ENCODE results near the gene MTM1.

MTM1 gene

GRCh38 chrX:150602296-150602695 is 33.9 kb downstream of the MTM1 start:
- Histone ChIP-seq H3K18ac (ENCODE audit: low read length) (no peak overlapping the region), H3K27me3 (ENCODE audit: insufficient read depth, low read length, poor library complexity) (no peaks in the 10 kb centered on the region), H3K36me3 (ENCODE audit: control insufficient read depth, insufficient read depth, low read length) (no peaks in the 10 kb centered on the region), H4K8ac (ENCODE audit: low read depth, low read length) (no peak overlapping the region), H3K4me2 (ENCODE audit: low read length) (no peak overlapping the region), H2AK5ac (ENCODE audit: low read length) (no peak overlapping the region), H3K4me3 (ENCODE audit: low read length) (no peak overlapping the region), H2BK120ac (ENCODE audit: low read depth, low read length) (no peak overlapping the region), H3K4ac (ENCODE audit: low read depth, low read length) (no peak overlapping the region), H3K79me2 (ENCODE audit: control insufficient read depth, insufficient read depth, low read length) (no peaks in the 10 kb centered on the region), H3K23ac (ENCODE audit: low read length) (no peak overlapping the region), H3K56ac (ENCODE audit: low read length) (no peak overlapping the region), H3K79me1 (ENCODE audit: low read length) (no peaks in the 10 kb centered on the region), H3K27ac (ENCODE audit: low read depth, low read length) (no peak overlapping the region), H3K4me1 (ENCODE audit: control insufficient read depth, low read depth, low read length) (no peaks in the 10 kb centered on the region), H4K5ac (ENCODE audit: low read length) (no peak overlapping the region), H2BK5ac (ENCODE audit: low read length) (no peak overlapping the region), H3K9ac (ENCODE audit: low read length) (no peak overlapping the region), H2BK15ac (replicated peaks; ENCODE audit: low read depth) (no peak overlapping the region)
- no peak for DNase-seq

GRCh38 chrX:150602743-150603142 is 34.3 kb downstream of the MTM1 start:
- Histone ChIP-seq H3K27ac (ENCODE audit: low read depth, low read length) (no peak overlapping the region), H2AK5ac (ENCODE audit: low read length) (no peak overlapping the region), H3K79me2 (ENCODE audit: control insufficient read depth, insufficient read depth, low read length) (no peaks in the 10 kb centered on the region), H2BK15ac (replicated peaks; ENCODE audit: low read depth) (no peak overlapping the region), H4K8ac (ENCODE audit: low read depth, low read length) (no peak overlapping the region), H3K56ac (ENCODE audit: low read length) (no peak overlapping the region), H4K5ac (ENCODE audit: low read length) (no peak overlapping the region), H3K4me3 (ENCODE audit: low read length) (no peak overlapping the region), H3K9ac (ENCODE audit: low read length) (no peak overlapping the region), H3K36me3 (ENCODE audit: control insufficient read depth, insufficient read depth, low read length) (no peaks in the 10 kb centered on the region), H3K4ac (ENCODE audit: low read depth, low read length) (no peak overlapping the region), H3K4me1 (ENCODE audit: control insufficient read depth, low read depth, low read length) (no peaks in the 10 kb centered on the region), H3K18ac (ENCODE audit: low read length) (no peak overlapping the region), H3K4me2 (ENCODE audit: low read length) (no peak overlapping the region), H3K27me3 (ENCODE audit: insufficient read depth, low read length, poor library complexity) (no peaks in the 10 kb centered on the region), H2BK120ac (ENCODE audit: low read depth, low read length) (no peak overlapping the region), H3K79me1 (ENCODE audit: low read length) (no peaks in the 10 kb centered on the region), H3K23ac (ENCODE audit: low read length) (no peak overlapping the region), H2BK5ac (ENCODE audit: low read length) (no peak overlapping the region)
- no CpG with 5 or more reads among the region's 3 CpGs for WGBS (ENCODE audit: extremely low coverage, insufficient coverage, low lambda C conversion rate)
- no peak for DNase-seq

GRCh38 chrX:150605603-150606002 is 37.2 kb downstream of the MTM1 start:
- no peaks in the 10 kb centered on the region for H3K79me2 ChIP-seq (ENCODE audit: control insufficient read depth, insufficient read depth, low read length)
- H3K23ac ChIP-seq (ENCODE audit: low read length), result no peak overlapping the region
- H2BK15ac ChIP-seq (replicated peaks; ENCODE audit: low read depth), result no peak overlapping the region
- H3K4ac ChIP-seq (ENCODE audit: low read depth, low read length), result no peak overlapping the region
- H3K27ac ChIP-seq (ENCODE audit: low read depth, low read length), result no peak overlapping the region
- no peak overlapping the region for H2AK5ac ChIP-seq (ENCODE audit: low read length)
- no peak overlapping the region for H3K56ac ChIP-seq (ENCODE audit: low read length)
- H4K5ac ChIP-seq (ENCODE audit: low read length), result no peak overlapping the region
- H3K18ac ChIP-seq (ENCODE audit: low read length), result no peak overlapping the region
- H3K4me3 ChIP-seq (ENCODE audit: low read length), result no peak overlapping the region
- no peaks in the 10 kb centered on the region for H3K4me1 ChIP-seq (ENCODE audit: control insufficient read depth, low read depth, low read length)
- H2BK5ac ChIP-seq (ENCODE audit: low read length), result no peak overlapping the region
- WGBS (ENCODE audit: extremely low coverage, insufficient coverage, low lambda C conversion rate), result no CpG with 5 or more reads among the region's 2 CpGs
- H3K36me3 ChIP-seq (ENCODE audit: control insufficient read depth, insufficient read depth, low read length), result no peaks in the 10 kb centered on the region
- no peak overlapping the region for H3K4me2 ChIP-seq (ENCODE audit: low read length)
- no peak overlapping the region for H3K9ac ChIP-seq (ENCODE audit: low read length)
- H2BK120ac ChIP-seq (ENCODE audit: low read depth, low read length), result no peak overlapping the region
- no peaks in the 10 kb centered on the region for H3K79me1 ChIP-seq (ENCODE audit: low read length)
- no peak overlapping the region for H4K8ac ChIP-seq (ENCODE audit: low read depth, low read length)
- no peak for DNase-seq
- H3K27me3 ChIP-seq (ENCODE audit: insufficient read depth, low read length, poor library complexity), result no peaks in the 10 kb centered on the region

GRCh38 chrX:150607201-150607600 is 38.8 kb downstream of the MTM1 start:
- Histone ChIP-seq H3K36me3 (ENCODE audit: control insufficient read depth, insufficient read depth, low read length) (no peaks in the 10 kb centered on the region), H3K79me2 (ENCODE audit: control insufficient read depth, insufficient read depth, low read length) (no peaks in the 10 kb centered on the region), H3K79me1 (ENCODE audit: low read length) (no peaks in the 10 kb centered on the region), H3K23ac (ENCODE audit: low read length) (no peak overlapping the region), H3K18ac (ENCODE audit: low read length) (no peak overlapping the region), H3K27ac (ENCODE audit: low read depth, low read length) (no peak overlapping the region), H3K56ac (ENCODE audit: low read length) (no peak overlapping the region), H3K4me2 (ENCODE audit: low read length) (no peak overlapping the region), H4K5ac (ENCODE audit: low read length) (no peak overlapping the region), H4K8ac (ENCODE audit: low read depth, low read length) (no peak overlapping the region), H2BK120ac (ENCODE audit: low read depth, low read length) (no peak overlapping the region), H3K4me1 (ENCODE audit: control insufficient read depth, low read depth, low read length) (no peaks in the 10 kb centered on the region), H3K4ac (ENCODE audit: low read depth, low read length) (no peak overlapping the region), H3K27me3 (ENCODE audit: insufficient read depth, low read length, poor library complexity) (no peaks in the 10 kb centered on the region), H3K9ac (ENCODE audit: low read length) (no peak overlapping the region), H2BK5ac (ENCODE audit: low read length) (no peak overlapping the region), H2BK15ac (replicated peaks; ENCODE audit: low read depth) (no peak overlapping the region), H2AK5ac (ENCODE audit: low read length) (no peak overlapping the region), H3K4me3 (ENCODE audit: low read length) (no peak overlapping the region)
- no CpG with 5 or more reads among the region's 5 CpGs for WGBS (ENCODE audit: extremely low coverage, insufficient coverage, low lambda C conversion rate)
- DNase-seq, result no peak

GRCh38 chrX:150610043-150610442 is 41.6 kb downstream of the MTM1 start:
- H3K56ac ChIP-seq (ENCODE audit: low read length), result no peak overlapping the region
- H3K18ac ChIP-seq (ENCODE audit: low read length), result no peak overlapping the region
- no peak overlapping the region for H2BK5ac ChIP-seq (ENCODE audit: low read length)
- no peaks in the 10 kb centered on the region for H3K79me2 ChIP-seq (ENCODE audit: control insufficient read depth, insufficient read depth, low read length)
- no peak overlapping the region for H3K4me2 ChIP-seq (ENCODE audit: low read length)
- DNase-seq, result no peak
- H3K27me3 ChIP-seq (ENCODE audit: insufficient read depth, low read length, poor library complexity), result no peaks in the 10 kb centered on the region
- no peaks in the 10 kb centered on the region for H3K36me3 ChIP-seq (ENCODE audit: control insufficient read depth, insufficient read depth, low read length)
- H4K8ac ChIP-seq (ENCODE audit: low read depth, low read length), result no peak overlapping the region
- no peak overlapping the region for H4K5ac ChIP-seq (ENCODE audit: low read length)
- H2BK120ac ChIP-seq (ENCODE audit: low read depth, low read length), result no peak overlapping the region
- no peak overlapping the region for H2BK15ac ChIP-seq (replicated peaks; ENCODE audit: low read depth)
- H3K4me3 ChIP-seq (ENCODE audit: low read length), result no peak overlapping the region
- no peak overlapping the region for H3K23ac ChIP-seq (ENCODE audit: low read length)
- no peak overlapping the region for H3K9ac ChIP-seq (ENCODE audit: low read length)
- H3K4me1 ChIP-seq (ENCODE audit: control insufficient read depth, low read depth, low read length), result no peaks in the 10 kb centered on the region
- H3K27ac ChIP-seq (ENCODE audit: low read depth, low read length), result no peak overlapping the region
- H2AK5ac ChIP-seq (ENCODE audit: low read length), result no peak overlapping the region
- H3K4ac ChIP-seq (ENCODE audit: low read depth, low read length), result no peak overlapping the region
- H3K79me1 ChIP-seq (ENCODE audit: low read length), result no peaks in the 10 kb centered on the region

- no peaks in the 10 kb centered on the region for H3K79me1 ChIP-seq (ENCODE audit: low read length)
- no peak overlapping the region for H4K5ac ChIP-seq (ENCODE audit: low read length)
- DNase-seq, result no peak
- no peak overlapping the region for H4K8ac ChIP-seq (ENCODE audit: low read depth, low read length)
- H3K4ac ChIP-seq (ENCODE audit: low read depth, low read length), result no peak overlapping the region
- no CpG with 5 or more reads among the region's 2 CpGs for WGBS (ENCODE audit: extremely low coverage, insufficient coverage, low lambda C conversion rate)
- no peak overlapping the region for H3K4me3 ChIP-seq (ENCODE audit: low read length)
- no peak overlapping the region for H2BK120ac ChIP-seq (ENCODE audit: low read depth, low read length)
- H3K27ac ChIP-seq (ENCODE audit: low read depth, low read length), result no peak overlapping the region
- no peak overlapping the region for H3K9ac ChIP-seq (ENCODE audit: low read length)
- no peak overlapping the region for H2AK5ac ChIP-seq (ENCODE audit: low read length)
- no peak overlapping the region for H3K18ac ChIP-seq (ENCODE audit: low read length)
- no peak overlapping the region for H3K23ac ChIP-seq (ENCODE audit: low read length)
- H3K56ac ChIP-seq (ENCODE audit: low read length), result no peak overlapping the region
- no peak overlapping the region for H2BK15ac ChIP-seq (replicated peaks; ENCODE audit: low read depth)
- H3K4me2 ChIP-seq (ENCODE audit: low read length), result no peak overlapping the region
- no peaks in the 10 kb centered on the region for H3K4me1 ChIP-seq (ENCODE audit: control insufficient read depth, low read depth, low read length)
- no peaks in the 10 kb centered on the region for H3K36me3 ChIP-seq (ENCODE audit: control insufficient read depth, insufficient read depth, low read length)
- no peaks in the 10 kb centered on the region for H3K27me3 ChIP-seq (ENCODE audit: insufficient read depth, low read length, poor library complexity)
- H2BK5ac ChIP-seq (ENCODE audit: low read length), result no peak overlapping the region
- no peaks in the 10 kb centered on the region for H3K79me2 ChIP-seq (ENCODE audit: control insufficient read depth, insufficient read depth, low read length)
Measured at GRCh38 chrX:150610446-150610845, 42.0 kb downstream of the MTM1 start.

Data from mesendoderm (in vitro differentiated cells).